BE2C (cell line): ENCODE measurements around the gene GTF2H4.

Experiments used
- DNase-seq: peaks from one replicate; pipeline ENCODE4 v3.0.0-alpha.2; 2020
- H3K27me3 ChIP-seq: fragments of 250-450 bp; sonication (Bioruptor Pico); 2 replicates; pipeline ENCODE4 v1.5.1; 2020; ENCODE audit warnings: mild to moderate bottlenecking
- H3K36me3 ChIP-seq: fragments of 250-450 bp; sonication (Bioruptor Pico); 2 replicates; pipeline ENCODE4 v1.5.1; 2020; ENCODE audit warnings: mild to moderate bottlenecking
- H3K4me1 ChIP-seq: fragments of 250-450 bp; sonication (Bioruptor Pico); 2 replicates; pipeline ENCODE4 v1.5.1; 2020
- H3K4me3 ChIP-seq: 2 replicates; pipeline ENCODE4 v1.5.1; 2011; ENCODE audit warnings: low read depth, low read length
- H3K9me3 ChIP-seq: fragments of 250-450 bp; sonication (Bioruptor Pico); 2 replicates; pipeline ENCODE4 v1.5.1; 2020
- TF ChIP-seq, protein P1 (sequence below): IDR thresholded peaks from 2 replicates; pipeline ENCODE4 v1.5.1; 2012; ENCODE audit warnings: mild to moderate bottlenecking, low read depth, low read length

The GTF2H4 gene

DNA sequence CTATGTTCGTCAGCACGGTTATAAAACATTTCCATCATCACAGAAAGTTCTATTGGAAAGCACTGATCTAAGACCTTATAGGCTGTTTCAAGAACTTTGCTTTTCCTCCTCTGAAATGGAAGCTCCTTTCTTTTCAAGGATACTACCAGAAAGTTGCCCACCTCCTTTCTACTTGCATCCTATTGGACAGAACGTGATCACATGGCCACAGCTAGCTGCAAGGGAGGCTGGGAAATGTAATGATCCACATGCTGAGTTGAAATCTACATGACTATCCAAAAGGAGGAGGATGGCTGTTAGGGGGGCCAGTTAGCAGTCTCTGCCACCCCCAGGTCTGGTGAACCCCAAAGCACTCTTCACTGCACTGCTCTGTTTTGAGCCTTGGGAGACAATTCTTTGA, 20.7 kb downstream of the GTF2H4 start:
- Histone ChIP-seq H3K36me3 (no peaks in the 10 kb centered on the region; the same call in 1 of the 2 replicates), H3K4me1 (no peaks in the 10 kb centered on the region), H3K27me3 (no peaks in the 10 kb centered on the region), H3K4me3 (no peak overlapping the region), H3K9me3 (no peaks in the 10 kb centered on the region)
- no peak for DNase-seq
- TF ChIP-seq, protein P1, sequence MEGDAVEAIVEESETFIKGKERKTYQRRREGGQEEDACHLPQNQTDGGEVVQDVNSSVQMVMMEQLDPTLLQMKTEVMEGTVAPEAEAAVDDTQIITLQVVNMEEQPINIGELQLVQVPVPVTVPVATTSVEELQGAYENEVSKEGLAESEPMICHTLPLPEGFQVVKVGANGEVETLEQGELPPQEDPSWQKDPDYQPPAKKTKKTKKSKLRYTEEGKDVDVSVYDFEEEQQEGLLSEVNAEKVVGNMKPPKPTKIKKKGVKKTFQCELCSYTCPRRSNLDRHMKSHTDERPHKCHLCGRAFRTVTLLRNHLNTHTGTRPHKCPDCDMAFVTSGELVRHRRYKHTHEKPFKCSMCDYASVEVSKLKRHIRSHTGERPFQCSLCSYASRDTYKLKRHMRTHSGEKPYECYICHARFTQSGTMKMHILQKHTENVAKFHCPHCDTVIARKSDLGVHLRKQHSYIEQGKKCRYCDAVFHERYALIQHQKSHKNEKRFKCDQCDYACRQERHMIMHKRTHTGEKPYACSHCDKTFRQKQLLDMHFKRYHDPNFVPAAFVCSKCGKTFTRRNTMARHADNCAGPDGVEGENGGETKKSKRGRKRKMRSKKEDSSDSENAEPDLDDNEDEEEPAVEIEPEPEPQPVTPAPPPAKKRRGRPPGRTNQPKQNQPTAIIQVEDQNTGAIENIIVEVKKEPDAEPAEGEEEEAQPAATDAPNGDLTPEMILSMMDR = no peak

DNA sequence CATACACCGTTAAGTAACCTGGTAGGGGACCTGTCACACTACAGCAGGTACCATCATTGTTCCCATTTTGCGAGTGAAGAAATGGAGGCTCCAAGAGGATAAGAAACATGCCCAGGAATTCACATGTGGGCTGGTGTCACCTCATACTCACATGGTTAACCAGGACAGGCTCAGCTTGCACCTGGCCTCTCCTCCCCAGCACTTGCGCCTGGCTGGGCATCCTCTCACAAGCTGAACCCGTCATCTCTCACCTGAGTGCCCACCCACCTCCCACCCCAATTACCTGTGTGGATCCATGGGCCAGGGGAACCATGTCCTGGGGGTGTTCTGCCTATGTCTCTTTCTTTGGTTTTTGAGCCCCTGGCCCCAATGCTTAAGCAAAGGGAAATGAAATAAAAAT, 22.5 kb downstream of the GTF2H4 start:
- TF ChIP-seq, protein P1 = no peak
- H3K36me3 ChIP-seq = no peaks in the 10 kb centered on the region; the same call in 1 of the 2 replicates
- H3K4me1 ChIP-seq = no peaks in the 10 kb centered on the region
- no peak for DNase-seq
- H3K4me3 ChIP-seq = no peak overlapping the region
- H3K9me3 ChIP-seq = no peaks in the 10 kb centered on the region
- H3K27me3 ChIP-seq = no peaks in the 10 kb centered on the region

DNA sequence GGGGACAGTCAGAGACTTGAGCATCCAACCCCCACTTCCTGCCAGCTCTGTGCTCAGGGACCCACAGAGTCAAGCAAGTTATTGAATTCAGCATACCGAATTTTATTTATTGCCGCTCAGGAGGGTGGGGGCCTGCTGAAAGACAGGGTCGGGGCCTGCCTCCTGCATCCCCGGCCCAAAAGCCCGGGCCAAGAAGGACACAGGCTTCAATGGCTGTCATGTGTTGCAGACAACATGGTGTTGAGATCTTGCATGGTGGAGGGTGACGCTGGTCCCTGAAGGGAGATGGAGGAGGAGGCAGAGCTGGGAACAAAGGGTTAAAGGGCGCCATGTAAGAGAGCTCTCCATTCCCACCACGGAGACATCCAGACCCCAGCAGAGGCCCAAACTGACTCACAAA, 23.3 kb downstream of the GTF2H4 start:
- Histone ChIP-seq H3K27me3 (no peaks in the 10 kb centered on the region), H3K36me3 (no peaks in the 10 kb centered on the region; the same call in 1 of the 2 replicates), H3K4me1 (no peaks in the 10 kb centered on the region), H3K4me3 (no peak overlapping the region), H3K9me3 (no peaks in the 10 kb centered on the region)
- no peak for DNase-seq
- TF ChIP-seq, protein P1 = no peak

DNA sequence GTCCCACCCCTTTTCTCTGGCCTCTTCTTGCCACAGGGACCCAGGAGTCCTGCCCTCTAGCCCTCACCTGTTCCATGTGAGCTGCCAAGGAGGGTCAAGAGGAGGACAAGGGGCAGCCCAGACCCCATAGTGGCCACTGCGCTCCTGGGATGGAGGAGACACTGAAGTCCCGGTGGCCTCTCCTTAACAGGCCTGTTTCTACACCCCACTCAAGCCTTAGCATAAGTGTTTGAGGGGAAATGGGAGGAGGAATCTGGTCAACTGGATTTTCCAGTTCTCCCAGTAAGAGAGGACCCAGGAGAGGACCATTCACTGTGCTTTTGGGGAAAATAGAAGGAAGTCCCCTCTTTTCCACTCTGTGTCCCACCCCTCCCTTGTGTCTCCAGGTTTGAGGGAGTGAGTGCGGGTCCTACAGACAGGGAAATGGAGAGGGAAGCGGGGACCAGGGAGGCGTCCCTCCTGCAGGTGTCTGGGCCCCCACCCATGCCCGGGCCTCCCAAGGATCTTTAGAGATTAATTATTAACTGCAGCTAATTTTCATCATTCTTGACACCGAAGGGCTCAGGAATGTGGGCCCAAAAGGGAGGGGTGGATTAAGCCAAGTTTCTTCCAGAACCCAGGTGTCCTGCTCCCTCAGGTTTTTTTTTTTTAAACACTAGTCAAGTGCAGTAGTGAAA, 24.1 kb downstream of the GTF2H4 start, which contains the start of gene SFTA2:
Gene SFTA2, minus strand, starts transcription at position 202 of the 677 bp plus-strand sequence. Its CDS starts 74 bp downstream, at position 128.
- H3K36me3 ChIP-seq = no peaks in the 10 kb centered on the region
- no peaks in the 10 kb centered on the region for H3K4me1 ChIP-seq
- TF ChIP-seq, protein P1 = no peak
- DNase-seq = no peak
- no peaks in the 10 kb centered on the region for H3K27me3 ChIP-seq
- no peaks in the 10 kb centered on the region for H3K9me3 ChIP-seq
- H3K4me3 ChIP-seq = no peak within 1 kb of the TSS

DNA sequence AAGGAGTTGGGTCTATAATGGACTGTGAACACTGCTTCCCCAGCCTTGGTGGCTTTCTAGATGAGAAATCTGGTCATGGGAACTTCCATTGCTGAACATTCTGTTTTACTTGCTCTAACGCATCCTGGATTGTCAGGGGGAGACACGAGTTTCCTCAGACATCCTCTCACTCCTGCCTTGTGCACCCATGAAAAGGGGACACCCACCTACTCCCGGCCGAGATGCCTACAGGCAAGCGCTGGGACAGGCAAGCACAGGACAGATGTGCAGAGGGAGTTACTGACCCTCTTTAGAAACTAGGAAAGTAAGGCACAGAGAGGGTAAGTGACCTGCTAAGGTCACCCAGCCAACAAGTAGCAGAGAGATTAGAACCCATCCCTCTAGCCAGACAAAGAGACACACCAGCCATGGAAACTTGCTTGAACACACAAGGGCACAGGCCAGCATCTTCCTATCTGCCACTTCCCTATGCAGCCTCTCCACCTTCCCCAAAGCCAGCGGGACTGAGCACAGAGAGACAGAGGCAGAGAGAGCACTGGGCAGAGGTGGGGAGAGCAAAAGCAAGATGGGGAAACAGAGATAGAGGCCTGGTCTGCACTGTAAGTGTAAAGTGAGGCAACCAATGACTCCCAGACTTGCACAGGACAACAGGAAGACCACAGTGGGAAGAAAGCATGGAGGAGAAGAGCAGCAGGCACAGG, 24.8 kb downstream of the GTF2H4 start:
- Histone ChIP-seq H3K36me3 (no peaks in the 10 kb centered on the region), H3K9me3 (no peaks in the 10 kb centered on the region), H3K27me3 (no peaks in the 10 kb centered on the region; the same call in 1 of the 2 replicates), H3K4me1 (no peaks in the 10 kb centered on the region), H3K4me3 (no peak overlapping the region)
- no peak for DNase-seq
- TF ChIP-seq, protein P1 = no peak

DNA sequence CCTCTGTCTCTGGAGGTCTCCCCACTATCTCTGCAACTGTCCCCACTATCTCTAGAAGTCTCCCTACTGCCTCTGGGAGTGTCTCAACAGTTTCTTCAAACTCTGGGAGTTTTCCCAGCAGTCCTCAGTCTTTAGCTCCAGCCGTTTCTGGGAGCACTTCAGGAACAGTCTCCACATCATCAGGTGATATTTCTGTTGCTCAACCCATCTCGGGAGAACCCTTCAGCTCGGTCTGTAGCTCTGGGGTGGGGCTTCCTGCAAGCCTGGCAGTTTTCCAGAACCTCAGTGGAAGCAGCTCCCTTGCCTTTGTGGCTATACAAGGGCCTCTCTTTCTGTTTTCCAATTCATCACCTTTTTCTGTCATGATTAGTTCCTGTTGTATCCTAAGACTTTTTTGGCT, 27.0 kb downstream of the GTF2H4 start:
- Histone ChIP-seq H3K27me3 (peaks cover 10% of the 10 kb centered on the region), H3K4me1 (no peaks in the 10 kb centered on the region), H3K36me3 (no peaks in the 10 kb centered on the region), H3K9me3 (no peaks in the 10 kb centered on the region), H3K4me3 (no peak overlapping the region)
- TF ChIP-seq, protein P1 = no peak
- DNase-seq = no peak
